ENCODE results near the gene AGPAT4. TPM values are rescaled to one million over a fixed set of nuclear protein-coding genes. Genes with fewer than 3 reads are reported as not detected.

Gene AGPAT4
- total and polyA plus RNA-seq, 7 donors = under 0.01 to 16.6 (median 6.9) TPM

- Histone ChIP-seq H3K36me3 (no peaks in the 10 kb centered on the region), H3K27me3 (no peaks in the 10 kb centered on the region), H3K9me3 (no peaks in the 10 kb centered on the region), H3K4me3 (no peak overlapping the region), H3K27ac (no peak overlapping the region), H3K4me1 (peaks cover 0 to 11% (median under 1%) of the 10 kb centered on the region in 4 donors)
- intact Hi-C loops (cut with DNase I) = no loop called here
- no peak for DNase-seq
- 70 to 89% methylated on average over 4 of the region's 4 CpGs for WGBS, 2 donors
- TF ChIP-seq POLR2AphosphoS5 (IDR thresholded peaks at IDR 0.05) (no peak), POLR2A (IDR thresholded peaks at IDR 0.05) (no peak), EP300 (IDR thresholded peaks at IDR 0.05) (no peak), CTCF (IDR thresholded peaks at IDR 0.05) (no peak)
These were observed 74.0 kb downstream of the AGPAT4 start for GRCh38 chr6:161199850-161200249.

GRCh38 chr6:161198783-161199460, 74.9 kb downstream of the AGPAT4 start:
- Histone ChIP-seq H3K9me3 (no peaks in the 10 kb centered on the region), H3K4me1 (peaks cover 0 to 4% (median 0%) of the 10 kb centered on the region in 4 donors), H3K27ac (no peak overlapping the region), H3K36me3 (no peaks in the 10 kb centered on the region), H3K4me3 (no peak overlapping the region), H3K27me3 (no peaks in the 10 kb centered on the region)
- no peak for DNase-seq
- TF ChIP-seq CTCF (IDR thresholded peaks at IDR 0.05) = no peak
- no peak for TF ChIP-seq POLR2AphosphoS5 (IDR thresholded peaks at IDR 0.05)
- no peak for TF ChIP-seq POLR2A (IDR thresholded peaks at IDR 0.05)
- no peak for TF ChIP-seq EP300 (IDR thresholded peaks at IDR 0.05)
- WGBS, 2 donors = 92 to 93% methylated on average over 9 of the region's 9 CpGs
- intact Hi-C loops (cut with DNase I) = no loop called here

DNA sequence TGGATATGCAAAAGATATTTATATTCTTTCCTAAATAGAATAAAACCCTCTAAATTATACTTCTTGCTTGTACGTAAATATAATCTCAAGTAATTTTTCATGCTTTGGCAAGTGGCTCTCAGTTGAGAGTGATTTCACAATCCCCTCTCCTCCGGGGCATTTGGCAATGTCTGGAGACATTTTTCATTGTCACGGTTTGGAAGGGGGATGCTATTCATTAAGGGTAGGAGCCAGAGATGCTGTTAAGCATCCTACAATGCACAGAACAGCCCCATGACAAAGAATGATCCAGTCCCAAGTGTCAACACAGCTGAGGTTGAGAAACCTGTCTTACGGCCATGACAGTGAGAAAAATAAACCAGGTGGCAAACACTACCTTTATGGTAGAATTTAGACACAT, 75.7 kb downstream of the AGPAT4 start:
- no peaks in the 10 kb centered on the region for H3K36me3 ChIP-seq
- DNase-seq = no peak
- H3K4me1 ChIP-seq = no peaks in the 10 kb centered on the region
- intact Hi-C loops (cut with DNase I) = no loop called here
- no peak overlapping the region for H3K4me3 ChIP-seq
- H3K27me3 ChIP-seq = no peaks in the 10 kb centered on the region
- no peaks in the 10 kb centered on the region for H3K9me3 ChIP-seq
- no peak overlapping the region for H3K27ac ChIP-seq
- TF ChIP-seq POLR2A (IDR thresholded peaks at IDR 0.05) = no peak
- no peak for TF ChIP-seq EP300 (IDR thresholded peaks at IDR 0.05)
- no peak for TF ChIP-seq CTCF (IDR thresholded peaks at IDR 0.05)
- no peak for TF ChIP-seq POLR2AphosphoS5 (IDR thresholded peaks at IDR 0.05)
- 75 to 76% methylated on average over 4 of the region's 4 CpGs for WGBS, 2 donors

DNA sequence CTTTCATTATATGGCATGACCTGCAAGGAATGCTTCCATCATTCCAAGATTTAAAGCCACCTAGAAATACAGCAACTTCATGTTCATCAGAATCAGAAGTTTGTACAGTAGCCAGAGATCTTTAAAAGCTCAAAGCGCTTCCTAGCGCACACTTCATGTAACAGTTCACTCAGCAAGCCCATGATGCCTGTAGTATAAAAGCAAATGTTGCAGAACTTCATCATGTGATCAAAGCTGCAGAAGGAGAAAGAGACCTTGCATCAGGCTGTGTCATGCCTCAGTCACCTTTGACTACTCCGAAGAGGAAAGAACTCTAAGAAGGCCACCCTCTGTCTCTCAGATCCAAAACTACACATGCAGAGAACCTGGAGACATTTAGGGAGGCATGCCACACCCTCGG, 78.5 kb downstream of the AGPAT4 start:
- no peak for DNase-seq
- no peaks in the 10 kb centered on the region for H3K4me1 ChIP-seq
- H3K4me3 ChIP-seq = no peak overlapping the region
- intact Hi-C loops (cut with DNase I) = no loop called here
- TF ChIP-seq POLR2AphosphoS5 (IDR thresholded peaks at IDR 0.05) = no peak
- no peak for TF ChIP-seq CTCF (IDR thresholded peaks at IDR 0.05)
- TF ChIP-seq EP300 (IDR thresholded peaks at IDR 0.05) = no peak
- TF ChIP-seq POLR2A (IDR thresholded peaks at IDR 0.05) = no peak
- 89 to 95% methylated on average over 4 of the region's 4 CpGs for WGBS, 2 donors
- no peaks in the 10 kb centered on the region for H3K27me3 ChIP-seq
- H3K36me3 ChIP-seq = no peaks in the 10 kb centered on the region
- no peak overlapping the region for H3K27ac ChIP-seq
- no peaks in the 10 kb centered on the region for H3K9me3 ChIP-seq

GRCh38 chr6:161194374-161194773, 79.5 kb downstream of the AGPAT4 start:
- intact Hi-C loops (cut with DNase I) = no loop called here
- Histone ChIP-seq H3K27ac (no peak overlapping the region), H3K27me3 (no peaks in the 10 kb centered on the region), H3K36me3 (no peaks in the 10 kb centered on the region), H3K4me3 (no peak overlapping the region), H3K9me3 (no peaks in the 10 kb centered on the region), H3K4me1 (no peaks in the 10 kb centered on the region)
- DNase-seq = no peak
- 96 to 97% methylated on average over 4 of the region's 4 CpGs for WGBS, 2 donors
- no peak for TF ChIP-seq CTCF (IDR thresholded peaks at IDR 0.05)
